ENCODE measurements around the gene PEMT.
A peak's percentile ranks its signal among the peaks of the same experiment; 100 is the strongest.

Gene PEMT

DNA sequence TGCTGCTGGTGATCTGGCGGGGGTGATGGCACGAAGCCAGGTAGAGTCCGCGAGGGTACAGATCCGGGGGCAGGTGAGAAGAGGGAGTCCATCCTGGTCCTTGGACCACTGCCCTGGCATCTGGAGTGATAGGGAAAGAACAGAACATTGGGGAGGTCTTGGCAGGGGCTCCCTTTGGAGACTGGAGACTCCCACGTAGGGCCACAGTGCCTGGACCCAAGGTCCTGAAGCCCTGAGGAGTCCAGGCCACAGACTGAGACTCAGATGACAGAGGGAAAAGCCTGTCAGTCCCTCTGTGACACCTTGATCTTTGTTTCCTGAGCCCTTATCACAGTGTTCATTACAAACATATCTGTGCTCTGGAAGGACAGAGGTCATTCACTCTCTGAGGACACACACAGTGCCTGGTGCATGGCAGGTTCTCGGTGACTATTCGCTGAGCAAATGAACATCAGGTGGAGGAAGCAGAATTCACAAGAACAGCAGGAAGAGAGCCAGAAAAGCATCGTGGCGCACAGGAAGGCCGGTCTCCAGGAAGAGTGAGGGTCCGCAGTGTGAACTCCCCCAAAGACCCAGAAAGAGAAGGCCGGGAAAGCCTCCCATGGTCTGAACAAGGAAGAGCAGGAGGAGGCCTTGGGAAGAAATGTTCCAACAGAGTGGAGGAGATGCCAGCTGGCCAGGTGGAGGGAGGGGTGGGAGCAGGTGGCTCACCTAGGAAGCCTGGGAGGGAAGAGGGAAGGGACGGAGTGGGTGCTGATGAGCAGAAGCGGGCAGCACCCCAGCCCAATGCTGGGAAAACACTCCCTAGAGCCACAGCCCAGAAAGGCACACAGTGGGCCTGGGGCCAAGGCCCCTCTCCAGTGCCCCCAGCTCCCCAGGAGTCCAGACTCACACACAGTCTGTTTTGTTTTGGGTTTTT is 20.5 kb downstream of the PEMT start:
- no peak for DNase-seq (ENCODE audit: low read depth)

DNA sequence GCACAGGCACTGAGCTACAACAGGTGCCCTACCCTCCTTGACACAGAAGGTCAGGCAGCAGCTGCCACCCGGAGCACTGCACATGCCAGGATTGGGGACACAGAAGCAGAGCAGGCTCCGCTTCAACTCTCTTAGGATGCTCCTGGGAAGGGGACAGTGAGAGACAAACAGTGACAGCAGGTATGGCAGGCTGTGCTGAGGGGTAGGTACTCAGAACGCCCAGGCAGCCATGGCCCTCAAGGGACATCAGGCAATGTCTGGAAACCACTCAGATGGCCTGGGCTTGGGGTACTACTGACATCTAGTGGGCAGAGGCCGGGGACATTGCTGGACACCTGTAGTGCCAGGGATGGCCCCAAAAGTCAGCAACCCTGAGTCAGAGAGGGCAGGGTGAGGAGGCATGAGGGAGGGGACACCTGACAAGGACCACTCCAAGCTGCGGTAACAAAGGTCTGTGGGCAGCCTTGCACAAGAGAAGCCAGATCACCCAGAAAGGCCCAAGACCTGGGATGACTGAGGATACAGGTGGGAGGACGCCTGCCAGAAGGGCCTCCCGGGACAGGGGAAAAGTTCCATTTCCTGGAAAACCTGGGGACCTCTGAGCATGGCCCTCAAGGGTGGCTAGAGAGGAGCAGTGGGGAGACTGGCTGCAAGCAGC is 21.2 kb downstream of the PEMT start:
- DNase-seq (ENCODE audit: low read depth) = no peak

DNA sequence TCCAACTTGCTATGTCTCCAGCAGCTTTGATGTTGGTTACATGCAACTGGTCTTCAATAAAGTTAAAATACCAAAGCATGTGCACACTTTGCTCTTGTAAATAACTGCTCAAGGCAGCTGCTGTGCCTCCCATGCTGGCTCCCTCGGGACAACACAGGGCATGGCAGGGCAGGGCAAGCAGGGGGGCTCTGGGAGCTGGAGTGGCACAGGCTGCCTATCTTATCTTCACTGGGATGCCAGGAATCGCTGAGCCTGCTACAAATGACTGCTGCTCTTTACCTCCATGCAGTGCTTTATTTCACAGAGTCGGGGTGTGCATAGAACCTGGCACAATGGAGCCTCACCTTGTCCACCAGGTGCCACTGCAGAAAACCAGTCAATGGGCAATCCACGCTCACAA is 21.8 kb downstream of the PEMT start:
- no peak for DNase-seq (ENCODE audit: low read depth)

DNA sequence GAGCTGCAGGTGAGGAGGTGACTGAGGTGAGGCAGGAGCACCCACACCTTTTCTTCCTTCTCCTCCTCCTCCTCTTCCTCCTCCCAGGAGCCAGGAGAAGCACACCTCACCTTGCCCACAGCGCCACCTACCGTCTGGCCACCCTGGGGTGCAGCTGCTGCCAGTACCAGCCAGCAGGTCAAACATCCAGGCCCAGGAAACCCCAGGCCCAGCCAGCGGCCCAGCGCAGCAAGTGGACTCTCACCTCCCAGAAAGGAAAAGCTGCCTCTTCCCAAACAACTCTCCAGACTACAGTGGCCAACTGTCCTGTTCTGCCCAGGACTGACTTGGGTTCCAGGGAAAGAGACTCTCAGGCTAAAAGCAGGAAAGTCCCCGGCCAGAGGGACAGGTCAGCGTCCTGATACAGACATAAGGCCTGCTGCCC is 22.7 kb downstream of the PEMT start:
- peak; percentile 20 for DNase-seq (ENCODE audit: low read depth)

DNA sequence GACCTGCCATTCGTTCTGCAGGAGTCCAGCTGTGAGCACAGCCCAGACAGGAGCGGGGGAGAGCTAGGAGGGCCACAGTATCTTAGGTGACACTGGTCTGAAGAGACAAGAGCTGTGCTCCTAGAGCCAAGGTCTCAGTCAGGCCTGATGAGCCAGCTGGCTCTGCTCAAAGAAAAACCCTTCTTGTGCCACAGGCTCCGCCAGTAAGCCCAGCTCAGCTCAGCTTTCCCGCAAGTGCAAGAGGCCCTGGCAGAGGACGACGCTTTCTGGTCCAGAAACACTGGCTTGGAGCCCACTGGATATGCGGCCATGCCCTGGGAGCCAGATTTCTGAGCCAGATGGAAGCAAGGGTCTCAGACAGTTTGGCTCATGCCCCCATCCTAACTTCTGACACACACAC is 23.9 kb downstream of the PEMT start:
- DNase-seq (ENCODE audit: low read depth) = no peak

DNA sequence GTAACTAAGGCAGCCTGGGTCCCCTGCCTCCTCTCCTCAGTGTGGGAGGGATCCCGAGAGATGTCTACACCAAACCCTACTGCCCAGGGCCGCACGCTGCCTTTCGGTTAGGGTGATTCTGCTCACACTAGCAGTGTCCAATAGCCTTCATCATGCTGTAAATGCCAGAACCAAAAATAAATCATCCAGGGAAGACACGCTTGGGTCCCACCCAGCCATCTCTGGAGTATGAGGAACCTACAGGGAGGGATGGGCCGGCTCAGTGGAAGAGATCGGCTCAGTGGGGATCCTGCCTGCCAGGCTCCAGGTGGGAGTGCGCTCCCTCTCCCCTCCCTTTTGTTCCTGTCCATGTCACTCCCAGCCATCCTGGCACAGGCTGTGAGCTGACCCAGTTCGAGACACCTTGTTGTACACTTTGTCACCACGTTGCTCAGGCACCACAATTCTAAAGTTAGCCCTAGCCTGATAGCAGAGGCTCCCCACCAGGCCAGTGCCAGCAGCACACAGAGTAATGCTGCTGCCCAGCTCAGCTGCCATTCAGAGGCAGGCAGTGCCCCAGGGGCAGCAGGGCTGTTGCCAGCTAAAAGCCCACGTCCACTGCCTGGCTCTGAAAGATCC is 24.5 kb downstream of the PEMT start:
- DNase-seq (ENCODE audit: low read depth) = no peak

DNA sequence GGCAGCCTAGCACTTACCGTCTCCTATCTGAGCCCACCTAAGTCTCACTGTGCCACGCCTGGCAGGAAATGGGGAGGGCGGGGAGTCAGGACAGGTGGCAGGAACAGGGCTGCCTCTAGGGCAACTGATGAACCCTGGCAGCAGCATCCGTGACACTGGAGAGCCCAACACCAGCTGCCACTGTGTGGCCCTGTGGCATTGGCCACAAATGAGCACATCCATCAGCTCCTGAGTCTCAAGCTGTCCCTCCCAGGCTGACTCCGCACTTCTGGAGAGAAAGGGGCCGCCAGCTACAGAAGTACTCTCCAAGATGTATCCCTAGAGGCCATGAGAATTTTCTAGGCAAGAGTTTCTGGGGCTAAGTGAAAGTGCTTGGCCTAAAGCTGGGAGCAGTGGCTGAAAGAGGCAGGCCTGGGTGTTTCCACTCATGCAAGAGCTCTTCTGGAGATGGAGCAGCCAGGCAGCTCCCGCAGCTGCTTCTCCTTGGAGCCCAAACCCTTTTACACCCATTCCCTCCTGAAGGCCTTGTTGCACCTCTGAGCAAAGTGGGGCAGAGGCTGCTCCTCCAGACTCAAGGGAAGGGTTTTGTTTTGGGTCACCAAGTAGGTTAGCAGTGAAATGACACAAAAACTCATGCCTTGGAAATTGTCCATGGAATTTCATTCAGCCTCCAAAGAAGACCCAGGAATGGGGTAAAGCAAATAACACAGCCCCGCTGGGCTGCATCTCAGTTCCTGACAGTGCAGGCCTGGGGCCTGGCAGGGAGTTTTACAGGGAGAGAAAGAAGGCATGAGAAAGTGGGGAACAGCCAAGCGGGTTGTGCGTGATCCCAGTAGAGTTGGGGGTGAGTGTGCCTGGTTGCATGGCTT is 25.8 kb downstream of the PEMT start:
- DNase-seq (ENCODE audit: low read depth) = no peak

DNA sequence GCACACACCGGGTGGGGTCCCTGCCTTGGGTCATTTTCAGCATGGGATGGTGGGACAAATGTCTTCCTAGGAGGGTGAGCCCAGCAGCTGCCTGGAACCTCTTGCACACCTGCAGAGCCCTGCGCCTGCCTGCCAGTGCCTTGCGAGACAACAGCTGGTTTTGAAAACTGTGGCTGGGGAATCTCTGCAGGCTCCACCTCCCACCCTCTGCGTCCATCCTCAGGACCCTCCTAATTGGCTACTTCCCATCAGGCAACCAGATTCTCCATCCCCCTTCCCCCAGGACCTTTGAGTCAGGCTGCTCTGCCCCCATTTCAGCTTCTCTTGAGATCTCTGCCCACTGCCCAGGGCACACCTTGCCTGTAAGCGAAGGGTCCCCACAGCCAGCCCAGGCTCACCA is 26.6 kb downstream of the PEMT start:
- DNase-seq (ENCODE audit: low read depth) = no peak

DNA sequence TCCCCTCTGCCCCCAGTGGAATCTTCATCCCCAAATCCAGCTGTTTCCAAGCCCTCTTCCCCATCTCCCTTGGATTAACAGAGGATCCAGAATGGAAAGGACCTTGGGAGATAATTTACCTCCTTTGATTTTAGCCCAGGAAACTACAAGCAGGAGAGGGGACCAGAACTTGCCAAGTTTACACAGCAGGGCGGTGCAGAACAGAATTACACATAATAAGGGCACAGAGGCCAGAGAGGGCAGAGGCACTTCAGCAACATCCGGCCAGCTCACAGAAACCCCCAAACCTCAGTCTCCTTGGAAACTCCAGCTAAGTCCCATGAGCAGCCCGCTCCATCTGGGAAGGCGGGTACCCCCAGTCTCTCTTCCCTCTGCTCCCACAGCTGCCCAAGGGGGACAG is 27.2 kb downstream of the PEMT start:
- DNase-seq (ENCODE audit: low read depth) = no peak

DNA sequence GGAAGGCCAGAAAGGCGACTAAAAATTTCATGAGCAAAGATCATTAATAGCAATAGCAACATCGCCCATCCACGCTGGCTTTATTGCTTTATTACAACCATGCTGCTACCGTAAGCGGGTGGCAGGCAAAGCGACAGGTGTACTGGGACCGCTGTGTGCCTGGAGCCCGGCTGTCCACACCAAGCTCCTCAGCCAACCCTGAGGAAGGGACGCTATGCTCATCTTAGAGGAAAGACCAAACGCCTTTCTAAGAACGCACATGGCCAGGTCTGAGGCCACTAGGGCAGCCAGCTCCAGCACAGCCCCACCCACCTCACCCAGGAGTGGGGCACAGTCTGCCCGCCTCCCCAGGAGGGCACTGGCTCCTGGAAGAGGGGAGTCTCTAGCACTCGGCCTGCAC is 28.0 kb downstream of the PEMT start:
- DNase-seq (ENCODE audit: low read depth) = no peak

DNA sequence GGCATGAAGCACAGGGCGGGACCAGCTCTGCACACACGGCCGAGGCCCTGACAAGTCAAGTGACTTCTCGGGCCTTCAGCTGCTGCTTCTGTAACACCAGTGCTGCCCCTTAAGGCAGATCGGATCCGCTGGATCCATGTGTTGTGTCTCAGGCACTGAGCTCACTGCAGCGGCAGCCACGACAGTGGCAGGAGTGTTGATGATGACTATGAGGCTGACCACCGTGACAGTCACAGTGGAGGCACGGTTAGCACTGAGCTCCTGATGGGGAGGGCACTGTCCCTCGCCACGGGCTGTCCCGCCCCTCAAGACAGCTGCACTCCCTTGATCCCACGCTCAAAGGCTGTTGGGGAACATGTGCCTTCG is 29.4 kb downstream of the PEMT start:
- no peak for DNase-seq (ENCODE audit: low read depth)

DNA sequence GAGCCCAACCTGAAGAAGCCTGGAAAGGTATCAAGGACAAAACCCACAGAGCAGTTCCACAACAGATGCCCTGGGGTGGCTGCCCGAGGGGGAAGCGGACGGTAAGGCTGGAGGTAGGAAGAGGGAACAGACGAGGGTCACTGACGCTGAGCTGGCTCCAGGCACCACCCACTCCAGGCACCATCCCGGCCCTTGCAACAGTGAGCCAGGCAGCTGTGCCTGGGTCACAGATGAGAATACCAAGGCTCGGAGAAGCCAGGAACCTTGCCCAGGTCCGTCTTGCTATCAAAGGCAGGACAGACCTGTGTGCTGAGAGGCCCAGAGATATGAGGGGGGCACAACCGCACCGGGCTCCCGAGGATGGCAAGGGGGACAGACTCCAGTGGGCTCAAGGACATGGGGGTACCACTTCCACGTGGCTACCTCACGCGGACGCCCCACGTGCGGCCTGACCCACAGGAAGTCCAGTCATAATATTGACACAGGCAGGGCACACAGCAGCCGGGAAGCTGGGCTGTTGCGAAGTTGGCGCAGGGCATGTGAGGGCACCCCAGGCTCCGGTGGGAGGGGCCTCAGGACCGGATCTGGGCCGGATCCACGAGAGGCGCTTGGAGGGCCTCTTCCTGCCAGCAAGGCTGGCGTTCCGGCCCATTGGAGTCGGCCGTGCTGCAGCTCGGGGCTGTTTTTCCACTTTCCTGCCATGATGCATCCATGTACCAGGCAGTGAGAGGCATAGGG is 29.9 kb downstream of the PEMT start:
- DNase-seq (ENCODE audit: low read depth) = no peak

DNA sequence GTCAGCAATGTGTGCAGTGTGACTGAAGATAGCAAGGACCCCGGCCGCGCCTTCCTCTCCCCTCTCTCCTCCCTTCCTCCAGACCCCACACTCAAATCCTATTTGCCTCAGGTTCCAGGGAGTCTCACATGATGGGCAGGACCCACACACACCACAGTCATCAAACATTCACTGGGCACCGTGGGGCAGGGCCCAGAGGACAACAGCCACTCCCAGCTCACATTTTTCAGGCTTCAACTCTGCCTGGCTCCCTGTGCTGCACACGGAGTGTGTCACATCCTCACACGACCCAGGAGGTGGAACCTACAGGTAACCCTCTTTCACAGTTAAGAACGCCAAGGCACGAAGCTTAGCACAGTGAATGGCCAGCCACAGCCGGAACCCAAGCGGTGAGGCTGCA is 30.5 kb downstream of the PEMT start:
- DNase-seq (ENCODE audit: low read depth) = no peak

DNA sequence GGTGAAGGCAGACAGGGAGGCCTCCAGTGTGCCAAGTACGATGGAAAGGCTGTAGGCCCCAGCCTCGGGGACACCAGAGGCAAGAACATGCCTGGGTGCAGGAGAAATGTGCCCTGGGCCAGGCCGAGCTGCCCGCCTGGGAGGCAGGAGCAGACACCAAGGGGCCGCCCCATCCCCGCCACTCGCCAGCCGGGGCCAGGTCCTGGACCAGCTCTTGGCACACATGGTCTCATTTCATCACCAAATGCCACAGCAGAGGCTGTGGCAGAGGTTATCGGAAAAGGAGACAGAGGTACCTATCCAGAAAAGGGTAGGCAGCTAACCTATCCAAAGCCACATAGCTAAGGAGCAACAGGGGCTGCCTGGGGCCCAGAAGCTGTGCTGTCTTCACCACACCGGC is 31.3 kb downstream of the PEMT start:
- no peak for DNase-seq (ENCODE audit: low read depth)

DNA sequence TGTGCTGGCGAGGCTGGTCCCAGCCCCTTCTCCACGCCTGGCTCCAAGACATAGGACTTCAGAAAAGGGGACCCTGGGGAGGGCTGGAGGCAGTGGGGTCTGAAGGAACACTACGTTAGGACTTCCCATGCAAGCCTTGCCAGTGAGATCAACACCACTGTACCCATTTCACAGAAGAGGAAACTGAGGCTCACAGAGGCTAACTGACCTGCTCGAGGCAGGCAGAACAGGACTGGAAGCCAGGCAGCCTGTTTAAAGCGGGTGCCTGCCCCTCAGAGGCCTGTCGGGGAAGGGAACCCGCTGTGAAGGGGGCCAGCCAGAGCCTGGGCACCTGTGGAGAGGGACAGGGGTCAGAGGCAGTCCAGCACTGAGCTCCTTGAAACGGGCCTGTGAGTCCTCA is 32.3 kb downstream of the PEMT start:
- DNase-seq (ENCODE audit: low read depth) = no peak

DNA sequence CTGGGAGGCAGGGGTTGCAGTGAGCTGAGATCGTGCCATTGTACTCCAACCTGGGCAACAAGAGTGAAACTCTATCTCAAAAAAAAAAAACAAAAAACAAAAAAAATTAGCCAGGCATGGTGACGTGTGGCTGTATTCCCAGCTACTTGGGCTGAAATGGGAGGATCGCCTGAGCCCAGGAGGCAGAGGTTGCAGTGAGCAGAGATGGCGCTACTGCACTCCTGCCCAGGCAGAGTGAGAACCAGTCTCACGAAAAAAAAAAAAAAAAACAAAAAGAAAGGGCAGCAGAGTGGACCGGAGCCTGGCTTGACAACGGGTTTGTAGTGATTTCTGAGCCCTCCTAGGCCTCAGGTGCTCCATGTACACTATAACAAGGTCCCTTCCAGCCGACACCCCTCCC is 33.1 kb downstream of the PEMT start:
- no peak for DNase-seq (ENCODE audit: low read depth)

DNA sequence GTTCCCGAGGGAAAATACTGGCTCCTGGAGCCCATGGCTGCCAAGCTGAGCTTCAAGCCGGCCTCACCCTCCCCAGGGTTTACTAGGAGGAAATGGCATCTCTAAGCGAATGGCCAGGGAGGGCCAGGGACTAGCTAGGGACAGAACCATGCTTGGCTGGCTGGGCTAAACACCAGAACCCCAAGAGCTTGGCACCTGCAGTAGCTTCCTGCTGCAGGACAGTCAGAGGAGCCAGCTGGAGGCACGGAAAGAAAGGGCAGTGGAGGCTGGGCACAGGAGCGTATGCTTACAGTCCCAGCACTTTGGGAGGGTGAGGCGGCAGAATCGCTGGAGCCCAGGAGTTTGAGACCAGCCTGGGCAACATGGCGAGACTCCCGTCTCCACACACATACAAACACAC is 33.7 kb downstream of the PEMT start:
- DNase-seq (ENCODE audit: low read depth) = no peak

DNA sequence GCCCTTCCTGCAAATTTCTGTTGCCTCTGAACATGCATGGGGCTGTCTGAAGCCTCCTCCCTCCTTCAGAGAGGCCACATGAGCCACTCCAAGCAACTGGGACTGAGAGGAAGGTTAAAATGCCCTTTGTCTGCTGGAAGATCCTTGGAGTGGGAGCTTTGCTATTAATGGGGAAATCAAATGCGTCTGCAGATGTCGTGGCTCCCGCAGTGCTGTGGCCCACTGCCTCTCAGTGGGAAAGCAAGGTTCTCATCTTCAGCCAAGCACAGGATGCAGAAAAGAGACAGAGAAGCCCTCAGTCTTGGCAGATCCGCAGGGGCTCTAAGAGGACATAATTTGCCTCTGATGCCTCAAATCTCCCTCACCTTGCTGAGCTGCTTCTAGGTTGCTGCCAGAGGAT is 34.8 kb downstream of the PEMT start:
- no peak for DNase-seq (ENCODE audit: low read depth)

DNA sequence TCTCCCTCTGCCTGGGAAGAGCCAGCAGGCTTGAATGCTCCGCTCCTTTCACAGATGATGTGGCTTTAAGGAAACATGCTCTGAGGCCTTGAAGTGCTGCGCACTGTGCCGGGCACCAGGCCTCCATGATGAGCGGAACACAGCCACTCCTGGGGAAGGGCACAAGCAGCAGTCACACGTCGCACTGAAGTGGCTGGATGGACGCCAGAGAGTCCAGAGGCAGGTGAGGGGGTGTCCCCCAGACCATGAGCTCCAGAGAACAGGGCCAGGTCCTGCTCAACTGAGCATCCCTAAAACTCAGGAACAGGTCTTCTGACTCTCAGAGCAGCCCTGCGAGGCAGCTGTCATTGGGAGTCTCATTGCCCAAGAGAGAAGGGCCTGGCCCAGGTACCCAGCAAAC is 35.6 kb downstream of the PEMT start:
- no peak for DNase-seq (ENCODE audit: low read depth)

DNA sequence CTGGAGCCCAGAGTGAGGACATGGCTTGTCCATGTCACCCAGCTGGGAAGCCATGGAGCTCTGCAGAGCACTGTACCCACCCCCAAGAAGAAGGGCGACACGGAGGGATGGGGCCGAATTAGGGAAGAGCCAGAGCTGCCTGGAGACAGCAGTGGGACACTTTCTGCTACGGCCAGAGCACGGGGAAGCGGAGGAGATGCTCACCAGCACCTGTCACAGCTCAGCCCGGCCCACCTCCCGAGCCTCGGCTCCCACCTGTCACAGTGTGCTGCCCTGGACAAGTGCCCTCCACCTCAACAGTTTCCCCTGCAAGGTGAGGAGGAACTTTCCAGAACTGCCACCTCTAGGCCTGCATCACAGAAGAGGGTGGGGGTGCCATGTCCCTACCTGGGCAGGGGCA is 36.4 kb downstream of the PEMT start:
- no peak for DNase-seq (ENCODE audit: low read depth)

DNA sequence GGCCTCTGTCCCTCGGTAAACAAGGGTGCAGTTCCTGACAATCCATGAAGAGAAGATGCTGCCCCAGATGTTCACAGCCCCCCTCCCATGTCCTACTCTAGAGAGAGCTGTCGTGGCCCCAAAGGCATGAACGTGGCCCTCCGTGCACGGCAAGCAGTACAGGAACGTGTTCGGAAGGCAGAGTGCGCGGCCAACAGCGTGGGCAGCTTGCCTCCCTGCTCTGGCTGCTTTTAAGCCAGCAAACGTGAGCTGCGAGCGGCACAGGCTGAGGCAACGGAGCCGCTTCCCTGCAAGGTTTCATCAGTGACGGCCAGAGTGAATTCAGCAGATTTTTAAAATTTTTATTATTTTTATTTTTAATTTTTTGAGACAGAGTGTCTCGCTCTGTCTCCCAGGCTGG is 37.2 kb downstream of the PEMT start:
- no peak for DNase-seq (ENCODE audit: low read depth)

Data from activated T-cell treated with anti-CD3 and anti-CD28 coated beads for 24 hours (primary cell).